ENCODE measurements around the gene ATRAID. TPM values are rescaled to one million over a fixed set of nuclear protein-coding genes. Genes with fewer than 3 reads are reported as not detected.
"Not testable (repeated sequence)": the region's sequence is repeated elsewhere in the genome, so short reads cannot be mapped to it uniquely, and the experiment has no call there.

The ATRAID gene
- total RNA-seq, 1 donor from 2014 or later = 203 TPM

DNA sequence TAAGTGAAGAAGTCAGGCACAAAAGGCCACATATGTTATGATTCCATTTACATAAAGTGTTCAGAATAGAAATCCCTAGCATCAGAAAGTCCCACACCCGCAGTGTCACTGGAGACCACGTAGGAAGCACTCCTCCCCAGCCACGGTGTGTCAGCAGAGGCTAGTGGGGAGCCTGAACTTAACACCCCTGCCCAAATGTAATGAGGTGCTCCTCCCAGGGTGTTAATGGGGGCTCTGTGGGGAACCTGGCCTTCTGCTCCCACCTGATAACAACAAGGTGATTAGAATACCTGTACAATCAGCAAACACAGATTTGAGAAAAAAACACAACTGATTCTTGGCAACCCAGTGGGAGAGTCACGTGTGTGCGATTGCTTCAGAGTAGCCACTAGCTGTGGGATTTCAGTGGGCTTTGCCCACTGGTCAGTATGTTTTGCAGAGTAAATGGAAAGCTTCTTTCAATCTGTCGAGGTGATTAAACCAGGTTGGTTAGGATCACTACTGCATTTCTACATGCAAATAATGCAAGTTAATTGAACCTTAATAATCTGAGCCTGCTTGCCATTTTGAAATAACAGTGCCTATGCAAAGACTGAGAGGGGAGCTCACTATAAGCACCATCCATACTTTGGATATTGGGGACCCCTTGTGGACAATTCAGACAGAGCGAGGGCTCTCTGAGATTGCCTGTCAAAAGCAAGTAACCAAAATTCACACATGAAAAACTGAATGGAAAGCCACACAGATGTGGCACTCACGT lies 20.6 kb upstream of the ATRAID start:
- peak; percentile 76 for DNase-seq (ENCODE audit: low read depth)

DNA sequence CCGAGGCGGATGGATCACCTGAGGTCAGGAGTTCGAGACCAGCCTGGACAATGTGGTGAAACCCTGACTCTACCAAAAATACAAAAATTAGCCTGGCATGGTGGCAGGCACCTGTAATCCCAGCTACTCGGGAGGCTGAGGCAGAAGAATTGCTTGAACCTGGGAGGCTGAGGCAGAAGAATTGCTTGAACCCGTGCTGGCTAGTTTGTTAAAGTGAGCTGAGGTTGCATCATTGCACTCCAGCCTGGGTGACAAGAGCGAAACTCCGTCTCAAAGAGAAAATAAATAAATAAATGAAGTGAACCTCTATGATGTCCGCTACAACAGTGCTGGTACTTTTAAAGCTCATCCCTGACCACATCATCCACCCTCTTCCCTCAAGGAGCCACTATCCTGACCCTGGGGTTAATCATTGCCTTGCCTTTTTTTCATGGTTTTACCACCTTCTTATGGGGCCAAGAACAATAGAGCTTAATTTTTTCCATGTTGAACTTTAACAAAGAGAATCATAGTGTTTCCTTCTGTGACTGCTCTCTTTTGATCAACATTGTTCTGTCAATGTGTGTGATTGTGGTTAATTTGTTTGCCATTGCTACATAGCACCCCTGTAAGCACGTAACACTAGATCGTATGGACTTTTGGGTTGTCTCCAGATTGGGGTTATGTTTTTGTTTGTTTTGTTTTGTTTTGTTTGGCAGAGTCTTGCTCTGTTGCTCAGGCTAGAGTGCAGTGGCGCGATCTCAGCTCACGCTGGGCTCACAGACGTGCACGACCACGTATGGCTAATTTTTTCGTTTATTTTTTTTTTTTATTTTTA lies 17.1 kb upstream of the ATRAID start:
- no peak for DNase-seq (ENCODE audit: low read depth)

DNA sequence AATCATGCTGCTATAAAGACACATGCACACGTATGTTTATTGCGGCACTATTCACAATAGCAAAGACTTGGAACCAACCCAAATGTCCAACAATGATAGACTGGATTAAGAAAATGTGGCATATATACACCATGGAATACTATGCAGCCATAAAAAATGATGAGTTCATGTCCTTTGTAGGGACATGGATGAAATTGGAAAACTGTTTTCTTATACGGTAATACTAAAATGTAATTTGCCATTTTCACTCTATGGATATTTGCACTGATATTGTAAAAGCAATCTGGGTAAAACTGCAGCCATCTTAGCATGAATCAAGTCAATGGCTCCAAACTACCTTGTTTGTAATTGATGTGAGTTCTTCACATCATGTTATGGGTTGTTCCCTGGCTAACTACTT lies 16.0 kb upstream of the ATRAID start:
- not testable (repeated sequence) for DNase-seq (ENCODE audit: low read depth)

DNA sequence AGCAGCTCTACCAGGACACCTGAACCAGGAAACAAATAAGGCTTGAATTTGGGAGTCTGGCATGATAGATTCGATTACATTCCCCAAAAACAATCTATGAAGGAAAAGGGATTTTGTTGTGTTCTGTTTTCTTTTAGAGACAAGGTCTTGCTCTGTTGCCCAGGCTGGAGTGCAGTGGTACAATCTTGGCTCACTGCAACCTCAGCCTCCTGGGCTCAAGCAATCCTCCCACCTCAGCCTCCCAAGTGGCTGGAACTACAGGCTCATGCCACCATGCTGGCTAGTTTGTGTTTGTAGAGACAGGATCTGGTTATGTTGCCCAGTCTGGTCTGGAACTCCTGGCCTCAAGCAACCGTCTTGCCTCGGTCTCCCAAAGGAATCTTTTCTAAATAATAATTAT lies 13.8 kb upstream of the ATRAID start:
- not testable (repeated sequence) for DNase-seq (ENCODE audit: low read depth)

DNA sequence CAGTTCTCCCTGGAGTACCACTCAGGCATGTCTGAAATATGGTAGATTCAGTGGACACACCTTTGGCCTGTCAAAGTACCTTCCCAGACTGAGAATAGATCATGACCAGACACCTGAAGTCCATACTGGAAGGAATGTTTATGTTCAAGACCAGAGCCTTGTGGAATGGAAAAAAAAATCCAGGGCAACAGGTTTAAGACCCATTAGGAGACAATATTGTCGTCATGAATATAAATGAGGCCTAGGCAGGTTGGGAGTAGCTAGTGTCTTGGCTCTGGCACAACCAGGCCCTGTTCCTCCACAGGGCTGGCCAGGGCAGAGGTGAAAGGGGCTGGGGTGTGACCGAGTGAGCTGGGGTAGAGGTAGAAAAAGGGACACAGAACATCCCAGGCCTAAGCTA lies 13.2 kb upstream of the ATRAID start:
- no peak for DNase-seq (ENCODE audit: low read depth)

DNA sequence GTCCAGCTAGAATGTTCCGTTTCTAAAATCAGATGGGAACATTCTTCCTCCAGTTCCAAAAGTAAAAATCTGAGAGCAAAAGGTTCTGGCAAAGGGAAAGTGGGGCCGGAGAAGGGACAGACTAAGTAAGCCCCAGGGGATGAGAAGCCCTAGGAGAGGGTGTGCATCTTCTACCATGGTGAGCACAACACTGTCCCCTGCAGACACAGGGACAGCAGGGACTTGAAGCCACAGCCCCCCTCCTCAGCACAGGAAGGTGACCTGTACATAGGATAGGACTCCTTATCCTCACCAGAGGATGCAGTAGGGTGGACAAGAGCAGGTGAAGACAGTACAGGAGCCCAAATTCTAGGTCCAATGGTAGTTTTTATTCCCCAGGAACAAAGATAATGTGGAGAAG lies 12.6 kb upstream of the ATRAID start:
- no peak for DNase-seq (ENCODE audit: low read depth)

DNA sequence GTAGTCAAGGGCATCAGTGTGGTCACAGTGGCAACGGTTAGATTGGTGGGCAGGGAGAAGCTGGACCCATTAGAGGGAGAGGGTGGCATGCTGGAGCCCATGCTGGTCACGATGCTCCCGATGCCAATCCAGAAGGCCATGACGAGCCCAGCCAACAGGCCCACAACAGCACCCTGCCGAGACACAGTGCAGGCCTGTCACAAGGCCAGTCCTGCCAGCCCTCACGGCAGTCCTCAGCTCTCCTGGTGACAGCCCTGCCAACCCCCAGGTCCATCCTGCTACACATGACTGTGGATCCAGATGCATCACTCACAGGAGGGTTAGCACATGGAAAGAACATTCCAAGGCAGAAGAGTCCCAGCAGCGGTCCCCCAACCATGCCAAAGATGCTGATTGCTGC lies 10.2 kb upstream of the ATRAID start:
- no peak for DNase-seq (ENCODE audit: low read depth)

DNA sequence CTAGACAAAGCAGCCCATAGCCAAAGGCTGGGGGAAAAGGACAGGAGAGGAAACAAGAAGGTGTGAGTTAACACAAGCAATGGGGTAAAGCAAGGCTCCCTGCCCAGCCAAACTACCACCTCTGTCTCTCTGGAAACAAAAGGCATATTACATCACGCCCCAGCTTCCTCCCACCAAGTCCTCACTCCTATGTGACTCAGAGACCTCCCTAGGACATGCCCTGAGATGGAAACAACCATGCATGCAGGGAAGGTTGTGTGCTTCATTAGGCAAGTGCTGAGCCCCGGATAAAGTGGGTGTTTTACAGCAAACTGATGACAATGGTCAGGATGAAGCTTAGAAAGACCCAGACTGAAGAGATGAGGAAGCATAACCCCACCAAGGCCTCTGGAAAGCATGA lies 9.0 kb upstream of the ATRAID start:
- DNase-seq (ENCODE audit: low read depth) = no peak

DNA sequence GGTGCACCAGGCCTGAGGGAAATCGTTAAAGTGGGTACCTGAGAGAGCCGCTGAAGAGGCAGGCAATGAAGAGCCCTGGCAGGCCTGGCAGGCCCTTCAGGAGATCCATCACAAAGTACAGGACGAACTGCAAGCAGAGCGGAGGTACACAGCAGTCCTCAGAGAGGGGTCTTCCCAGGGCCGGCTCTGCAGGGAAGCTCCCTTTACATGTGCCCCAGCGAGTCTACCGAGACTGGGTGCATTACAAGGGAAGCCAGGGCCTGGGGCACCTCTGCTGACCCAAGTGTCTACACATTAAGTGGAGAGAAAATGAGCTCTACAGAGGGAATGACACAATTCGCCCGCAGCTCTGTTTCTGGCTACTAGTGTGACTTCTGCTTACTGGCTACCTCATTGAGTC lies 8.1 kb upstream of the ATRAID start:
- no peak for DNase-seq (ENCODE audit: low read depth)

DNA sequence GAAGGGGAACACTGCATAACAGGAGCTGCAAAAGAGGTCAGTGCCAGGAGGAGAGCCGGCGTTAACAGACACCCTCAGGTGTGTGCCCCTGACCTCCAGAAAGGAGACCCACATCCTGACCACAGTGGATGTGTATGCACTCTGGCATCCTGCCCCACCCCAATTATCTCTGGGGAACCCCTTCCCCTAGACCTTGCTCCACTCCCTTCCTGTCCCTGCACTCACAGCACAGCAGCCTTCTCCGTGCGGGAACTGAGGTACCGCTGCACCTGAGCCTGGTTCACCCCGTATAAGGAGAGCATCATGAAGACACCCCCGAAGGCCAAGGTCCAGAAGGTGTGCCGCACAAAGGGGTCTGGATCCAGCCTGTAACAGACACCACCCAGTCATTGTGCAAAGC lies 7.3 kb upstream of the ATRAID start:
- DNase-seq (ENCODE audit: low read depth) = no peak

DNA sequence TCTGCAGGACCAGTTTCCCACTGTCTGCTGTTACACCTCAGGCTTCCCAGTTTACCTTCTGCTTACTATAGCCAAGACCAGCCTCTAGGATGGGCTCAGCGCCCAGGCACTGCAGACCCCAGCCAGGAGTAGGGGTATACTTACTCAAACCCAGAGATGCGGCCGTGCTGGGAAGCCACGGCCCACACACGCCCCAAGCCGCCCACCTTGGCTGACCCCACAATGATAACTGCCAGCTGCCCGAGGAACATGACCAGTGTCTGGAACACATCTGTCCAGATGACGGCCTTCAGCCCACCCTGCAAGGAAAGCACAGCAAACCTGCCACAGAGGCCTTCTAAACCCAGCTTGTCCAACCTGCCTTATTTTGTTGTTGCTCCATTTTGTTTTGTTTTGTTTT lies 6.6 kb upstream of the ATRAID start:
- no peak for DNase-seq (ENCODE audit: low read depth)

DNA sequence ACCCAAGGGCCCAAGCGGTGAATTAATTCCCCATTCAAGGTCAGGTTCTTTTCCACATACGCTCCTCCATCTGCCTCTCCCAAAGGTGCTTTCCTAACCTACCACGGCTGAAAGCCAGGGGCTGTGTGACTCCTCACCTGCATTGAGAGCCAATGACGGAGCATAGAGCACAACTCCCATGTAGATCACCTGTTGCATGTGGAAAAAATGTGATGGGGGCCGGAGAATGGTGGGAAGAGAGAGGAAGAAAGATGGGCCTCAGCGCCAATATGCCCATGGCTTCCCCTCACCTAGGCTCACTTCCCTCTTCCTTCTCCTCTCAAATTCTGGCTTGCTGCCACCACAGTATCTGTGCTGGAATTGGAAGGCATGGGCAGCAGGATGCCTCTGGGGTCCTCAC lies 5.5 kb upstream of the ATRAID start:
- DNase-seq (ENCODE audit: low read depth) = no peak

DNA sequence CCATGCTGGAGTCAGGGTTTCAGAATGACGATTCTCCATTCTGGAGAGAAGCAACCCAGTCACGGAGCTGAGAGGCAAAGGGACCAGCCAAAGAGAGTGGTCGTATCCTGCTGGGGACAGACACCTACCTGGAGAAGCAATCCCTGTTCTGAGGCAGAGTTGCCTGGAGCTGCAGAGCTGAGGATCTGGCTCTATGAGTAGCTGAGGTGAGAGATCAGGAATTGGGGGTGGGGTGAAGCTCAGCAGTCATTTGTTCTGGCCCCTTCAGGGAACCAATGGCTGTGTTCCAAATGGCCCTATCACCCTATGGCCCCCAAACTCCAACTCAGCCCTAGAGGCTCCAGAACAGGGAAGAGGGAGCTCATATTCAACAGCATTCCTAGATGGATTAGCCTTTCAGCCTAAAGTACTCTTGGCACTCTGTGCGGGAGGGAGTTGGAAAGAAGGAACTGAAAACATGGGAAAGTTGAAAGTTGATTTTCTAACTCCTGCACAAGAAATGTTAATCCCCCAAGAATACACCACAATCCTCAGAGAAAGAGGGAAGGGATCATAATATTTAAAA lies 3.3 kb upstream of the ATRAID start:
- no peak for DNase-seq (ENCODE audit: low read depth)

DNA sequence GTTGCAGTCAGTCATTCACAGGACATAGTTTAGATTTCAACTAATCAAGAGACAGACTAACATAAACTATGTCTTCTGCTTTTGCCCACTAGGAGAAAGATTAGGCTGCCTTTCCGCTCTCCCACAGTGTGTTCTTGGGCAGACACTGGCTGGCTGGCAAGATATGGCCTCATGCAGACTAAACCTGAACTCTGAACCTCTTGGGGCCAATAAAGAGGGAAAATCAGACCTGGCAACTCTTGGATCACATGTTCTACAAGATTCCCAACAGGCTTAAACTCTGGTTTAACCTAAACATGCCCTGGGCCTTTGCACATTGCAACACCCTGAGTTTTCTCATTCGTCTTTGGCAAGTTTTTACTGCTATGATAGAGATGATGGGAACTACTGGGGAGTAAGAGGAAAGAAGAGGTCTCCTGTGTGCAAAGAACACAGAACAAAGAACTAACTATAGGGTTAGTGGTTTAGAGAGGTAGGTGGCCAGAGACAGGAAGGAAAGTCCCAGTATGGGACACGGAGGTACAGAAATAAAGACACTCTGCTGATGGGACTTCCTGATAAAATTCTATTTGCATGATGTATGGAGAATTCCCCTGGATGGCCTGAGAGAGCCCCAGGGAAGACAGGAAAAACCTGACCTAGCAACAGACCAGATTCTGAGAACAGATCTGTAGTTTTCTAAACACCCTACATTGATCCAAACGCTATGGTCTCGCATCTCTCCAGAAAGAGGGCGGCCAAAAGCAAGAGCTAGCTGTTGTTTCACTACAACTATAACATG lies 2.0 kb upstream of the ATRAID start:
- DNase-seq (ENCODE audit: low read depth) = no peak

DNA sequence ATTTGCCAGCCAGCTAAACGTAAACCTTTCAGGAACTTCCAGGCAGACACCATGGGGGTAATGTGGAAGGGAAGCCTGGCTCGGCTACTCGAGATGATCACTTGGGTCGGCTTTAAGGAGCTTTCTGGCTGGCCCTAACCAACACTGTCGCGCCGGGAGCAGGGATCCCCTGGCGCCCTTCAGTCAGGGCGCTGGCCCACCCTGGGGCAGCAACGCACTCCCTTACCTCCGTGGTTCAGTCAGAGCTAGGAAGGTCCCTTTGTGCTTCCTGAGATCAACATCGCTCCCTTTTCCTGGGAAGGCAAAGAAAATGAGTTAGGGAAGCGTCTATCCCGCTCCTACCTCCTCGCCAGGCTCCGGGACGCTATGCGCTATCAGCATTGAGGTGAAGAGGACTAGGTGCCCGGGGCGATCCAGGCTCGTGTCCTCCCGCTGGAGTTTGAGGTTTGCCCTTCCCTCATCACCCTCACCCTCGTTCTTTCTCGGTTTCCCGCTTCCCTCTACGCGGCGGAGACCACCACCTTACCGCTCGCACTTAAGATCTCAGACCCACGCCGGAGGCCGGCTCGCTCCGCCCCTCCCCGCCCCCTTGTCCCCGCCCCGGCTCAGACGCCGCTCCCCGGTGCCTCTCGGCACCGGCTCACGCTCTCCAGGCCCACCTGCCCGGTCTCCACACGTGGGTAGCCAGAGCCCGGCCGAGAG lies 449 bp upstream of the ATRAID start:
- DNase-seq (ENCODE audit: low read depth) = no peak

DNA sequence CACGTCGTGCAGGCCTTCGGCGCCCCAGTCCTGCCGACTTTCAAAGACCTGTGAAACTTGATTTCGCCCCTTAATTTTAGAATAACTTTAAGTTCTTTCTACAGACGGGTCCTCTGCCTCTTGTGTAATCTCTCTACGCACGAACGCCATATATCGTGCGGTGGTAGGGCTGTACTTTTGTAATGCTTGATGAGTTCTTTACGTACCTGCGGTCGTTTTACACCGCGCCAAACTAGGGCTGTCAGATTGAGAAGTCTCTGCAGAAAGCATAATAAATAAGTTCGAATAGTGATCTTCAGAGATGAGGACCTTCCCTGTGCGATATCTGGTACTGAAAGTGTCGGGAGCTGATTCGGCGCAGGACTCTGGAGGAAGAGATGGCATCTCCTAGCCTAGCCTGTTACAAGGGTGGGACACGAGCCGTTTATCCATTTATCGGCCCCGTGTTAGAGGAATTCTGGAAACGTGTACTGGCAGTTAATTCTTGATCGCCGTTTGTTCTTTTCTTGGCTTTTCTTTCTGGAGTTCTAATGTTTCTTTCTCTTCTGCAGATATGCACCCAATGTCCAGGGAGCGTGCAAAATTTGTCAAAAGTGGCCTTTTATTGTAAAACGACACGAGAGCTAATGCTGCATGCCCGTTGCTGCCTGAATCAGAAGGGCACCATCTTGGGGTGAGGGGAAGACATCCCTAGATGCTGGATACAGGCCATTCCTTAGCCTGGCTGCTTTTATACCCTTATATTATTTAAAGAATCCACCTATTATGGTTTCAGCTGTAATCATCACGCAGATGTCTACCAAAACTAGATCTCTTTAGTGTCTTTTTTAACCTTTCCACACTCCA lies 1.0 kb downstream of the ATRAID start:
- DNase-seq (ENCODE audit: low read depth) = peak; percentile 11

DNA sequence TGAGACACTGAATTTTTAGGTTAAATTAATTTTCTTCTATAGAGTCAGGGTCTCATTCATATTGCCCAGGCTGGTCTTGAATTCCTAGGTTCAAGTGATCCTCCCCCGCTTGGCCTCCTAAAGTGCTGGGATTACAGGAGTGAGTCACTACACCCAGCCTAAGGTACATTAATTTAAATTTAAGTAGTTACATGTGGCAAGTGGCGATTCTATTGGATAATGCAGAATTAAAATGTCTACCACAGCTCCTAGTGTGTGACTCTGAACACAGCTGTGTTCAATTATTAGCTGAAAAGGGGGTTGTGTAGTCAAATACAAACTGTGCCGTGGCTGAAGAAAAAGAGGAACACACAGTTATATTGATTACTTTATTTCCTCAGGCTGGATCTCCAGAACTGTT lies 3.1 kb downstream of the ATRAID start:
- DNase-seq (ENCODE audit: low read depth) = no peak

DNA sequence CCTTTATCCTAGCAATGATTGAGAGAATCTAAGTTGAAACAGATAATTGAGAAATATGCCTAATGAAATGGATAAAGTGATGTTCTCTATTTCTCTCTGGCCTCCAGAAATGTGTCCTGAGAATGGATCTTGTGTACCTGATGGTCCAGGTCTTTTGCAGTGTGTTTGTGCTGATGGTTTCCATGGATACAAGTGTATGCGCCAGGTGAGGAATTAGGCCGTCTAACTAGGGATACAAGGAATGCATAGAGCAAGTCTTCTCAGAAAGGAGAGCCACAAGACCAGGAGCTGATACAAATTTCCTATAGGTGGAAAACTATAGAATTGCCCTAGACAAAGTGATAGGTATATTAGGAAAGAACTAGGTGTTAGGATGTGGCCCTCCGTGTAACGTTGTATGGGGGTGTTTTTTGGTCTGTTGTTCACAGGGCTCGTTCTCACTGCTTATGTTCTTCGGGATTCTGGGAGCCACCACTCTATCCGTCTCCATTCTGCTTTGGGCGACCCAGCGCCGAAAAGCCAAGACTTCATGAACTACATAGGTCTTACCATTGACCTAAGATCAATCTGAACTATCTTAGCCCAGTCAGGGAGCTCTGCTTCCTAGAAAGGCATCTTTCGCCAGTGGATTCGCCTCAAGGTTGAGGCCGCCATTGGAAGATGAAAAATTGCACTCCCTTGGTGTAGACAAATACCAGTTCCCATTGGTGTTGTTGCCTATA lies 4.7 kb downstream of the ATRAID start:
- no peak for DNase-seq (ENCODE audit: low read depth)

Measured in myocyte (in vitro differentiated cells).